IPS-15b (cell line): ENCODE data around the gene DEPP1.

Experiments
- H3K27me3 ChIP-seq: one replicate; pipeline ENCODE4 v1.6.1; 2013; ENCODE audit warnings: low read length; ENCODE audit not compliant: control insufficient read depth, insufficient read depth
- H3K36me3 ChIP-seq: one replicate; pipeline ENCODE4 v1.6.1; 2013; ENCODE audit warnings: low read length; ENCODE audit not compliant: control insufficient read depth, insufficient read depth
- H3K4me1 ChIP-seq: one replicate; pipeline ENCODE4 v1.6.1; 2013; ENCODE audit warnings: mild to moderate bottlenecking, low read length; ENCODE audit not compliant: control insufficient read depth, insufficient read depth
- H3K4me3 ChIP-seq: one replicate; pipeline ENCODE4 v1.5.1; 2013; ENCODE audit warnings: low read depth, low read length
- H3K9ac ChIP-seq: one replicate; pipeline ENCODE4 v1.6.1; 2013; ENCODE audit warnings: low read depth, mild to moderate bottlenecking, low read length
- H3K9me3 ChIP-seq: one replicate; pipeline ENCODE4 v1.6.1; 2013; ENCODE audit warnings: mild to moderate bottlenecking, low read length; ENCODE audit not compliant: control insufficient read depth, insufficient read depth

The DEPP1 gene

DNA sequence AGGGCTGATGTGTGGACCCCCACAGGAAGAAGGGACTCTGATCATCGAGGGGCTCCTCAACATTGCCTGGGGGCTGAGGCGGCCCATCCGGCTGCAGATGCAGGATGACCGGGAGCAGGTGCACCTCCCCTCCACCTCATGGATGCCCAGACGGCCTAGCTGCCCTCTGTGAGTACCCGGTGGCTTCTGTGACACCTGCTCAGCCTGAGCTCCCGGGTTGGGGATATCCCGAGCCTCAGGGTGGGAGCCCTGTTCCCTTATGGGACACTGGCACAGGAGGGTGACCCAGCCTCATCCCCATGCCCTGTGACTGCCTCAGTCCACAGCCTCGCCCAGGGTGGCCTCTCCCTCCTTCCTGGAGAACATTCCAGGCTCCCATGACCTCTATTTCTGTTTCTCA lies 3.9 kb upstream of the DEPP1 start:
- H3K9ac ChIP-seq: no peak overlapping the region
- no peaks in the 10 kb centered on the region for H3K36me3 ChIP-seq
- H3K4me3 ChIP-seq: no peak overlapping the region
- H3K4me1 ChIP-seq: peaks cover 43% of the 10 kb centered on the region
- no peaks in the 10 kb centered on the region for H3K9me3 ChIP-seq
- H3K27me3 ChIP-seq: no peaks in the 10 kb centered on the region

DNA sequence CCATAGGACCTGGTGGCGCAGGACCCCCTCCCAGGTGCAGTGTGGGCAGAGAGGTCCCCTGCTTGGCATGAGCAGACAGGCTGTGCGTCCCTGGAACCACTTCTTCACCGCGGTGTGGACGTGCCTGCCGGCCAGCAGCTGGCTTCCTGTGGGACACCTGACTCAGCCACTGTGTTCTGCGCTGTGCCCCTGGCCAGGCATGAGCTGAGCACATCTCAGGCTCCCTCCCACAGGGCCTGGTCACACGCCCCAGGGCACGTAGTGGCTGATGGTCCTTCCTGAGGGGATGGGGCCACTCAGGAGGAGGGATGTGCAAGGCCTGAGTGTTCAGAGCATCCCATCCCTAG lies 3.5 kb upstream of the DEPP1 start:
- no peaks in the 10 kb centered on the region for H3K36me3 ChIP-seq
- H3K27me3 ChIP-seq: no peaks in the 10 kb centered on the region
- H3K4me3 ChIP-seq: no peak overlapping the region
- H3K9me3 ChIP-seq: no peaks in the 10 kb centered on the region
- H3K4me1 ChIP-seq: peaks cover 45% of the 10 kb centered on the region
- no peak overlapping the region for H3K9ac ChIP-seq

DNA sequence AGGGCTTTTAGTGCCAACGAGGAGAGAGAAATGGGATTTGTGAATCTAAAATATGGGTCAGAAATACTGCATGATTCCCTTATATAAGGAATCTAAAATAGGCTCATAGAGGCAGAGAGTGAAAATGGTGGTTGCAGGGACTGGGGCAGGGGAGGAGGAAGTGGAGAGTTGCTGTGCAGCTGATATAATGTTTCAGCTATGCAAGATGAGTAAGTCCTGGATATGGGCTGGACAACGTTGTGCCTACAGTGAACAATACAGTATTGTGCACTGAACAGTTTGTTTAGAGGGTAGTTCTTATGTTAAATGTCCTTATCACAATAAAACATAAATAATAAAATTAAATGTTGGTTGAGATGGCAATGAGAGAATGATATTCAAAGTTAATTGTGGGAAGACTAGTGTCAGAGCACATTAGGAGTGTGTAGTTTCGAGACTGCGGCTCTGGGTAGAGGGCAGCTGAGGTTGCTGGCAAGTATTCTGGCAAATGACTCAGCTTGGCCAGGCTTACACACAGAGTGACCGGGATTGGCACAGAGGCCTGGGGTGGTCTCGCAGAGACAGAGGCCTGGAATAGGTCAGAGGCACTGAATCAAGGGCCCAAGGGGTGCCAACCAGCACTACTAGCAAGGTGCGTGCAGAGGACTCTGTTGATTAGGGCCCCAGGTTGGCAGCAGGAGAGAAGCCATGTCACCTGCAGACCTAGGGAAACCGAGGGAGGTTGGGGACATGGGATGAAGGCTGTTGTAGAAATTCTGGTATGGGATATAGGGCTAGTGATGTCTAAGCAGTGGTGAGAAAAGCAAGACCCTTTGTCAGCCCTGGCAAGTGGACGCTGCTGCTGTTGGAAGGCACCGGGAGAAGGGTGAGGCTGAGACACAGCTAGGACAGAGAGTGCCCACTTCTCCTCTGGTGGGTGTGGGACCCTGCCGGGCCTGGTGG lies 2.8 kb upstream of the DEPP1 start:
- Histone ChIP-seq H3K4me1 (peaks cover 47% of the 10 kb centered on the region), H3K27me3 (no peaks in the 10 kb centered on the region), H3K36me3 (no peaks in the 10 kb centered on the region), H3K4me3 (no peak overlapping the region), H3K9me3 (no peaks in the 10 kb centered on the region), H3K9ac (no peak overlapping the region)

DNA sequence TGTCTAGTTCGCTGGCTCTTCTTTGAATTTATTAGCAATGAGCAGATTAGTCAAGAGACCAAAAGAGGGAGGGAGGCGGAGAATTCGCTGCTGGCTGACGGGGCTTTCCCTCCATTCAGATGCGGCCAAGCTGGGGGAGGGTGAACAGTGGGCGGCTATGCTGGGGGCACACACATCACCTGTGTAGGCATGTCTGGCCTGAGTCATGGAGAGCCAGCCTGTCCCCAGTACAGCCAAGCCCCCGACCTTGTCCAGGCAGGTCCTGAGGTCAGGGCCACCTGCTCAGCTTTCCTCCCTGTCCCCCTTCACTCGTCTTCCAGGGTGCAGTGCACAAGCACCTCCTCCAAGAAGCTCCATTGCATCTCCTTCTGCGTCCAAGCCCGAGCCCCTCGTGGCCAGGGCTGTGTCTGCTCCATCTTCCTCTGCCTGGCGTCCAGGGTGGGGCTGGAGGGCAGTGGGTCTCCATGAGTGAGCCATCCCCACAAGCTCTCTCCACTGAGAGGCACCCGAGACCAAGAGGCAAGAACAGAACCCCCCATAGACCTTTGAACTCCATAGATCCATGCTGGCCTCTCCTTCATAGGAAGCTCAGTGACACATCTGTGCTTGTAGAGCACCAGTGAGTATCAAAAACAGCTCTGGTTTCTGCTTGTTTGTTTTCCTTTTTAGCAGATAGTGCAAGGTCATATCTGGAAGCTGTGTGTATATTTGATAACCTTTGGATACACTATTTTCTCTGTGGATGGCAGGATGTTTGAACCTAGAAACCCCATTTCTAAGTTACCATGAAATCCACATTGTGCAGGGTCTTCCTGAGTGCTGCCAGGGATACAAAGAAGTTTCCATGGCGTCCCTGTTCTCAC lies 1.9 kb upstream of the DEPP1 start:
- no peak overlapping the region for H3K4me3 ChIP-seq
- no peak overlapping the region for H3K9ac ChIP-seq
- H3K36me3 ChIP-seq: no peaks in the 10 kb centered on the region
- H3K9me3 ChIP-seq: no peaks in the 10 kb centered on the region
- peaks cover 47% of the 10 kb centered on the region for H3K4me1 ChIP-seq
- no peaks in the 10 kb centered on the region for H3K27me3 ChIP-seq

DNA sequence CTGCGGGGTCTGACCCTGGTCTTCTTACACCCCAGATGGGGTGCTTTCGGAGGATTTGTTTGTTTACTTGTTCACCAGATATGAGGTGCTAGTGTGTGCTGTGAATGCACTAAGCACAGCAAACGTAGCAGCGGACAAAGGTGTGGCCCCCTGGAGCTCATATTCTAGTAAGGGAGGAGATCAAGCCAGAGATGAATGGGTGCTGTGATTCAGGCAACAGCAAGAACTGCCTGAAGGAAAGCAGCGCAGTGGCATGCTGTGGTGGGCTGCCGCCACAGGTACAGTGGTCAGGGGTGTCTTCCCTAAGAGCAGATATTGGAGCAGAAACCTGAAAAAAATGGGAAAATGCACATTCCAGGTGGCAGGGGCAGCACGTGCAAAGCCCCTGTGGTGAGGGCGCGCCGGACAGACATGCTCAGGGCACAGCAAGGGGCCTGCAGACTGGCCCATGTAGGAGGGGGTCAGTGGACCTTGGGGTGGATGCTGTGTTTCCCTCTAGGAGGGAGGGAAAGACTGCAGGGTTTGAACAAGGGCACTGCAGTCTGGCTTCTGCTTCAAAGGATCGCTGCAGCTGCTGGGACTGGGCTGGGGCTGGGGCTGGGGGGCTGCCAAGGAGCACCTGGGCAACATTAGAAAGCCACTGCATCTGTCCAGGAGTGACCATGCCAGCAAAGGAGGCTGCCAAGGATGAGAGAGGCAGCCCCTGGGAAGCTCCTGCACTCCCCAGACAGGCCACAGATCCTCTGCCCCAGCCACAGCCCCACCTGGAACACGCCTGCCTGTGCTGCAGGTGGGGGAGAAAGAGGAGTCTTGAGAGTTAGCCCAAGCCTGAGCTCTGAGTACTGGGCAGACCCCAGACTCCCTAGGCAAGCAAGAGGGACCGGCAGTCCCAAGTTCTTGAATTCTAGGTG lies 927 bp upstream of the DEPP1 start:
- H3K4me3 ChIP-seq: no peak overlapping the region
- H3K9ac ChIP-seq: no peak overlapping the region
- H3K9me3 ChIP-seq: no peaks in the 10 kb centered on the region
- no peaks in the 10 kb centered on the region for H3K27me3 ChIP-seq
- no peaks in the 10 kb centered on the region for H3K36me3 ChIP-seq
- peaks cover 43% of the 10 kb centered on the region for H3K4me1 ChIP-seq

GRCh38 chr10:44978213-44978569 lies 418 bp downstream of the DEPP1 start:
- Histone ChIP-seq H3K4me1 (peaks cover 55% of the 10 kb centered on the region), H3K27me3 (no peaks in the 10 kb centered on the region), H3K9me3 (no peaks in the 10 kb centered on the region), H3K4me3 (peak overlapping the region; percentile 26), H3K36me3 (no peaks in the 10 kb centered on the region), H3K9ac (peak overlapping the region; percentile 2)

DNA sequence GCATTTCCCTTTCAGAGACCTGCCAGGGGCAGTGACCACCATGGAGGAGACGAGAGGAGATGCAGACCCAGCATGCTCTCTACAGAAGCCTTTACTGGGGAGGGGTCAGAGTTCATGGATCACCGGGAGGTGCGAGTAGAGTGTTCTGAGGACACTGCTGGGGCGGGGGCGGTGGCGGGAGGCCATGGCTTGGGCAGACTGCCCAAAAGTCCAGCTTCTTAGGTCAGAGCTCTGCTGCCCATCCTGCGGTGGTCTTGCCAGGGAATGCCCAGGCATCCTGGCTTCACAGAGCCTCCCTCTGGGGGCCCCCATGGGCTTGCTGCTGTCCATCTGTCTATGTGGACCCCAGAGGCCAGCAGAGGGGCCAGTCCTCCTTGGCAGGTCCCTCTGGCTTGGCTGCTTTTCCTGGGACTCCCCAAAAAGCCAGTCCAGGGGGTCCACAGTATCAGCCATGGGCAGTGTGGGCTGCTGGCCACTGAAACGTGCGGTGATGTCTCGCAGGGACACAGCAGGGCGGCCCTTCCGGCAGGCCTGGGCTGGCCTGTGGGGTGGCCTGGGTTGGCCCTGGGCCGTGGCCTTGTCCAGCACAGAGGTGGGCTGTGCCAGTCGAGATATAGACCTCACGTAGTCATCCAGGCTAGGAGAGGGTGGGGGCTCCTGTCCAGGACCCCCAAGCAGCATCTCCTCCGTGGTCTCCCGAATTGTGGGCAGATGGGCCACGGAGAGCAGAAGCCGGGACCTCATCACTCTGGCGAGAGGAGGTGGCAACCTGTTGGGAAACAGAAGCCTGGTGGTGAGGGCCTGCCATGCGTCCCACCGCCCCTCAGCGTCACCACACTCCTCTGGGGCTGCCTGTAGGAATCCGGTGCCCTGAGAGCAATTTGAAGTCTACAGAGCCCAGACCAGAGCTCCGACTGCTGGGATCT lies 1.1 kb downstream of the DEPP1 start:
- no peaks in the 10 kb centered on the region for H3K36me3 ChIP-seq
- H3K9ac ChIP-seq: peak overlapping the region; percentile 2
- H3K27me3 ChIP-seq: no peaks in the 10 kb centered on the region
- H3K4me1 ChIP-seq: peaks cover 57% of the 10 kb centered on the region
- H3K4me3 ChIP-seq: peak overlapping the region; percentile 13
- no peaks in the 10 kb centered on the region for H3K9me3 ChIP-seq

DNA sequence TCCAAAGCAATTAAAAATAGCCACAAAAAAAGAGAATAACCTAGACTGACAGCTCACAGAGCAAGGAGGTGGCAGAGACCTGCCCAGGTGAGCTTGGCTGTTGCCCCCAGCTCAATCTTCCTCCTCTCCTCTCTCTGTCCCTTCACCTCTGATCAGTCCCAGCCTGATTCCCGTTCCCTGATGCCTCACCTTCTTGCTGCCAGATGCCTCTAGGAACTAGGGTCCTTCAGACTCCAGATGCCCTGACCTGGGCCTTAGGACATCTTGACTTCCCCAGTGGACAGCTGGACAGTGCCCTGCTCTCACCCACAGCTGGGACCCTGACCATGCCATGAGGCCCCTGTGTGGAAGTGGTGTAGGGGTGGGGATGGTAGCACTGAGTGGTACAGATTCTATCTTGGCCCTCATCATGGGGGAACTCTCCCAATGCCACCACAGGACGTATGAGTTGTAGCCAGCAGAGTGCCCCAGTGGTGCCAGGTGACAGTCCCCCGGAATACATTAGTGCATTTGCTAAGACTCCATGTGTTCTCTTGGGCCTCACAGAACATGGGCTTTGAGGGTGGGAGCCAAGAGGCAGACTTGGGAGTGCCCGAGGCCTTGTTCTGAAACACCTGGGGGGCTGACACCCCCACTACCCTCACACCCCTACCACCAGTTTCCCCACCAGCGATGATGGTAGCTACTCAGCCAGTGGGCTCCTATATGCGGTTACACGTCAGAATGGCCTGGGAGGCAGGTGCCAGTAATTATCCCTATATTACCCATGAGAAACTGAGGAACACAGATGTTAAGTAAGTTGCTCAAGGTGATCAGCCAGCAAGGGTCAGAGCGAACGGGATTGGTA lies 2.0 kb downstream of the DEPP1 start:
- Histone ChIP-seq H3K36me3 (no peaks in the 10 kb centered on the region), H3K4me3 (no peak overlapping the region), H3K27me3 (no peaks in the 10 kb centered on the region), H3K9ac (no peak overlapping the region), H3K9me3 (no peaks in the 10 kb centered on the region), H3K4me1 (peaks cover 57% of the 10 kb centered on the region)

DNA sequence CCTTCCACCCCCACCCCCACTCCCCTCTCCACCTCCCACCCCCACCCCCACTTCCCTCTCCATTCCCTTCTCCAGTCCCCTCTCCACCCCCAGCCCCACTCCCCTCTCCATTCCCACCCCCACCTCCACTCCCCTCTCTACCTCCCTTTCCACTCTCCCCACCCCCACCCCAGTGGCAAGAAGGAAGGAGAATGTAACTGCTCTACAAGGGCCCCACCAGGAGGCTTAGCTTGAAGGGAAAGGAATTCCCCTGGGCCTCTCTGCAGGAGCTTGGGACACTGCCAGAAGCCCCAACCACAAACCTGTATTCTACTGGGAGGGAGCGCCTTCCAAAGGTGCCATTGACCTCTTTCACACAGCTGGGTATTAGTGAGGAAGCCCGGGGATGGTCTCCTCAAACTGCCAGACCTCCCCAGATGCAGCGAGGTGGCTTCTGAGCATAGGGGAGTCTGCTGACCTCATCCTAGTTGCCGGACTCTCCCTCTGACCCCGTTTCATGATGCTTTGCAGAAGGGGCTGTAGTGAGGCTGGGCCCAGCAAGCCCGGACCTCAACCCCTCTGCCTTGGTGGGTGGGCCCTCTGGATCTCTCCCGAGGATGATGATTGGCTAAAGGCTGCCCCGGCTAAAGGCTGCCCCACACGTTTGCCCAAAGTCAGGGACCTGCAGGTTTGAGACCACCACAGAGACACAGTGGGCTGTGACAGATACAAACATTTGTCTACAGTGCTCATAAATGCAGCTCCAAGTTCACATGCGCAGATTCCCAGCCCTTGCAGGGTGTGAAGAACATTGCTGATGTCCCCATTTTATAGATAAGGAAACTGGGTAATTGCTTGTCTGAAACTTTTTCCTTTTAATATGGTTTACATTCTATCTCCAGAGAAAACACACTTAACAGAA lies 2.9 kb downstream of the DEPP1 start:
- Histone ChIP-seq H3K4me3 (peak overlapping the region; percentile 55), H3K9me3 (no peaks in the 10 kb centered on the region), H3K9ac (no peak overlapping the region), H3K4me1 (peaks cover 56% of the 10 kb centered on the region), H3K27me3 (no peaks in the 10 kb centered on the region), H3K36me3 (no peaks in the 10 kb centered on the region)
